GM12891 (cell line): ENCODE results near the gene KREMEN1.

ENCODE experiments used
- PAX5 ChIP-seq: IDR thresholded peaks from 2 replicates; pipeline ENCODE4 v1.6.1; 2011; ENCODE audit warnings: low read length, moderate library complexity, mild to moderate bottlenecking; ENCODE audit not compliant: insufficient read depth, severe bottlenecking
- POLR2A ChIP-seq: IDR thresholded peaks from 2 replicates; pipeline ENCODE4 v1.6.1; 2011; ENCODE audit warnings: low read depth, low read length, control low read depth
- POLR2AphosphoS5 ChIP-seq: IDR thresholded peaks from 2 replicates; pipeline ENCODE4 v1.6.1; 2011; ENCODE audit warnings: low read depth, low read length, control low read depth
- POU2F2 ChIP-seq: IDR thresholded peaks from 2 replicates; pipeline ENCODE4 v1.6.1; 2011; ENCODE audit warnings: low read depth, mild to moderate bottlenecking, control low read depth, low read length, moderate library complexity
- SPI1 ChIP-seq: IDR thresholded peaks from 2 replicates; pipeline ENCODE4 v1.6.1; 2011; ENCODE audit warnings: low read depth, low read length, control low read depth
- TAF1 ChIP-seq: IDR thresholded peaks from 2 replicates; pipeline ENCODE4 v1.6.1; 2011; ENCODE audit warnings: low read depth, low read length, control low read depth

DNA sequence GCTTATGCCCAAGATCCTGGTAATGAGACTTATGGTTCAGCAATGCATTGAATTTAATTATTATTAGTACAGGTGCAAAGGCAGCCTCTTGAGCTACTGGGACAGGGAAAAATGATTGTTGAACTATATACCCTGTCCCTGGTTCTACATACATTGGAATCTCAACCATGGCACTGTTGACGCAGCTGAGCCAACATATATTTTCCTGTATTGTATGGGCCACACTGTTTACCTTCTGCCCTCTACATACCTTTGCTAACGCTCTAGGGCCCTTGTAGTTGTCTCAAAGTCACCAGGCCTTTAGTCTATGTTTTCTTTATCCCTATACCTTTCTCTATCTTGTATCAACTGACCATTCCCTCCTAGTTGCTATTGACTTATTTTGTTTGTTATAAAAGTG, 22.6 kb downstream of the KREMEN1 start:
- TF ChIP-seq TAF1 (no peak), POLR2AphosphoS5 (no peak), SPI1 (no peak), POLR2A (no peak), PAX5 (no peak), POU2F2 (no peak)
